WTC11 (cell line): ENCODE data around the gene AHNAK. TPM values are rescaled to one million over a fixed set of nuclear protein-coding genes. Genes with fewer than 3 reads are reported as not detected.

Source experiments
- microRNA-seq: library from miRNA; unstranded; fragments of <30 nt; microRNA quantifications from one replicate; pipeline ENCODE4 v1.2.0, GENCODE V29; 2022; ENCODE audit warnings: borderline number of aligned reads
- total RNA-seq: library from RNA; stranded (reverse); gene quantifications from 3 replicates; pipeline ENCODE4 v1.2.3, GENCODE V29; 2021

The AHNAK gene
- total RNA-seq, 1 experiment from 2014 or later = 21.0 TPM

Small RNA genes lying within 50 kb of the gene (microRNA-seq; reads per million reads assigned to microRNA genes)
- gene MIR6747 = not detected

Other genes with a start within 250 kb of the AHNAK start
- not detected in 3 replicates for gene SCGB1D4, start 247.7 kb downstream of the AHNAK start, total RNA-seq
- 36.3 to 51.6 TPM (median 41.5 TPM) in 3 replicates for gene ASRGL1, start 209.4 kb downstream of the AHNAK start, total RNA-seq
- gene SCGB1A1, start 127.8 kb downstream of the AHNAK start, total RNA-seq = 1.1 to 1.6 TPM (median 1.2 TPM) in 3 replicates
- 1,667 to 1,857 TPM (median 1,846 TPM) in 3 replicates for gene EEF1G, start 27.1 kb upstream of the AHNAK start, total RNA-seq
- 35.3 to 40.0 TPM (median 37.3 TPM) in 3 replicates for gene TUT1, start 44.7 kb upstream of the AHNAK start, total RNA-seq
- 101 to 115 TPM (median 103 TPM) in 3 replicates for gene MTA2, start 55.1 kb upstream of the AHNAK start, total RNA-seq
- gene EML3, start 66.0 kb upstream of the AHNAK start, total RNA-seq = 45.5 to 54.7 TPM (median 51.1 TPM) in 3 replicates
- gene ROM1, start 66.5 kb upstream of the AHNAK start, total RNA-seq = 0.78 to 1.6 TPM (median 0.94 TPM) in 3 replicates
- gene B3GAT3, start 75.2 kb upstream of the AHNAK start, total RNA-seq = 41.2 to 43.9 TPM (median 43.3 TPM) in 3 replicates
- gene GANAB, start 99.8 kb upstream of the AHNAK start, total RNA-seq = 323 to 350 TPM (median 327 TPM) in 3 replicates
- gene INTS5, start 106.5 kb upstream of the AHNAK start, total RNA-seq = 28.9 to 32.7 TPM (median 31.9 TPM) in 3 replicates
- gene C11orf98, start 118.4 kb upstream of the AHNAK start, total RNA-seq = 132 to 154 TPM (median 137 TPM) in 3 replicates
- gene CSKMT, start 118.5 kb upstream of the AHNAK start, total RNA-seq = 60.7 to 75.6 TPM (median 60.9 TPM) in 3 replicates
- 17.7 to 18.7 TPM (median 18.1 TPM) in 3 replicates for gene UQCC3, start 124.9 kb upstream of the AHNAK start, total RNA-seq
- 4.2 to 6.3 TPM (median 5.1 TPM) in 3 replicates for gene LBHD1, start 125.5 kb upstream of the AHNAK start, total RNA-seq
- gene UBXN1, start 132.3 kb upstream of the AHNAK start, total RNA-seq = 128 to 135 TPM (median 128 TPM) in 3 replicates
- gene LRRN4CL, start 142.7 kb upstream of the AHNAK start, total RNA-seq = 0.16 to 0.39 TPM (median 0.23 TPM) in 3 replicates
- gene BSCL2, start 160.6 kb upstream of the AHNAK start, total RNA-seq = 92.0 to 97.2 TPM (median 92.0 TPM) in 3 replicates
- 3.5 to 6.0 TPM (median 3.9 TPM) in 3 replicates for gene GNG3, start 160.9 kb upstream of the AHNAK start, total RNA-seq
- gene HNRNPUL2, start 180.7 kb upstream of the AHNAK start, total RNA-seq = 42.1 to 42.9 TPM (median 42.2 TPM) in 3 replicates
- 39.7 to 48.7 TPM (median 39.8 TPM) in 3 replicates for gene TTC9C, start 181.7 kb upstream of the AHNAK start, total RNA-seq
- 82.3 to 88.1 TPM (median 88.0 TPM) in 3 replicates for gene ZBTB3, start 207.4 kb upstream of the AHNAK start, total RNA-seq
- gene POLR2G, start 214.8 kb upstream of the AHNAK start, total RNA-seq = 81.3 to 101 TPM (median 84.3 TPM) in 3 replicates
- gene TAF6L, start 224.6 kb upstream of the AHNAK start, total RNA-seq = 33.8 to 42.1 TPM (median 36.3 TPM) in 3 replicates
- gene TMEM179B, start 240.6 kb upstream of the AHNAK start, total RNA-seq = 21.4 to 23.6 TPM (median 22.2 TPM) in 3 replicates
- gene TMEM223, start 245.2 kb upstream of the AHNAK start, total RNA-seq = 25.5 to 26.4 TPM (median 25.9 TPM) in 3 replicates